K562 (cell line): ENCODE data around the gene PMP22. TPM values are rescaled to one million over a fixed set of nuclear protein-coding genes. Genes with fewer than 3 reads are reported as not detected.

Experiments
- ATAC-seq: fragments of 200-7000 bp; cut with Tn5 transposase; 3 replicates; pipeline ENCODE4 v1.9.1; 2020; ENCODE audit warnings: moderate library complexity
- BruUV-seq: library from RNA; stranded (reverse); fragments of 400-500 nt; replicated peaks from 2 replicates; lab custom pipeline; 2021; lab: Mats Ljungman, UMichigan
- CTCF ChIA-PET: fragments of 300-600 bp; formaldehyde crosslinking; extraction: SDS; loops from one replicate; lab custom pipeline; 2021; ENCODE audit warnings: low intra/inter-chr PET ratio; lab: Yijun Ruan, JAX
- POLR2A ChIA-PET: fragments of 300-600, 350-650 bp; sonication (Branson Sonifier 250); formaldehyde crosslinking; extraction: SDS; loops from one replicate; lab custom pipeline; 2021; ENCODE audit warnings: antibody characterized with exemption, inconsistent platforms; lab: Yijun Ruan, JAX
- DNase-seq, 4 experiments: peaks; one replicate each; pipeline versions ENCODE4 v3.0.0 to v3.0.0-alpha.2; 2011 to 2018; ENCODE audit warnings: low spot score in 3 of 4, mixed read lengths in 3 of 4; ENCODE audit errors: extremely low read depth in 1 of 4
- FAIRE-seq: peaks from 2 replicates; lab custom pipeline; 2011; peaks lifted over from hg19 to GRCh38; lab: Jason Lieb, UNC
- H2AFZ ChIP-seq: 2 replicates; pipeline ENCODE4 v1.6.0; 2011; ENCODE audit warnings: low read depth, low read length, control low read depth, inconsistent platforms
- H3K27ac ChIP-seq: fragments of 200-600 bp; 3 replicates; pipeline ENCODE4 v1.8.0; 2011; ENCODE audit warnings: low read depth, mild to moderate bottlenecking, control low read depth, inconsistent platforms, low read length, moderate library complexity, mixed read lengths; ENCODE audit errors: extremely low read depth
- H3K27me3 ChIP-seq, 2 experiments: fragments of 300-600 bp in 1 of 2; 2 replicates in 1 of 2; 3 replicates in 1 of 2; pipeline versions ENCODE4 v1.6.0 to v1.8.0; 2011; ENCODE audit warnings: inconsistent platforms in 2 of 2, low read length in 2 of 2, mild to moderate bottlenecking in 1 of 2, mixed read lengths in 1 of 2, moderate library complexity in 1 of 2; ENCODE audit not compliant: control insufficient read depth in 2 of 2, insufficient read depth in 2 of 2
- H3K36me3 ChIP-seq: fragments of 300-600 bp; 3 replicates; pipeline ENCODE4 v1.8.0; 2011; ENCODE audit warnings: mild to moderate bottlenecking, low read length, inconsistent platforms; ENCODE audit not compliant: control insufficient read depth, insufficient read depth
- H3K4me1 ChIP-seq, 2 experiments: fragments of 200-600 bp in 1 of 2; replicated peaks in 1 of 2; 2 replicates in 1 of 2; 3 replicates in 1 of 2; pipeline versions ENCODE4 v1.5.1 to v1.8.0; 2011; ENCODE audit warnings: inconsistent platforms in 2 of 2, low read length in 2 of 2, mild to moderate bottlenecking in 1 of 2, mixed read lengths in 1 of 2, moderate library complexity in 1 of 2; ENCODE audit not compliant: control insufficient read depth in 2 of 2, insufficient read depth in 2 of 2
- H3K4me2 ChIP-seq: 2 replicates; pipeline ENCODE4 v1.6.1; 2011; ENCODE audit warnings: low read length, control low read depth, inconsistent platforms, mixed read lengths; ENCODE audit not compliant: insufficient read depth
- H3K4me3 ChIP-seq: fragments of 200-600 bp; sonication (generic), shearing (Covaris generic); 2 replicates; pipeline ENCODE4 v1.5.1; 2016; ENCODE audit warnings: control low read depth, inconsistent platforms
- H3K79me2 ChIP-seq: fragments of 200-600 bp; 3 replicates; pipeline ENCODE4 v1.8.0; 2011; ENCODE audit warnings: low read length, inconsistent platforms; ENCODE audit not compliant: control insufficient read depth, insufficient read depth
- H3K9ac ChIP-seq, 2 experiments: 2 replicates each; pipeline versions ENCODE4 v1.6.0 to v1.6.1; 2011; ENCODE audit warnings: low read depth in 2 of 2, low read length in 2 of 2, control low read depth in 1 of 2, inconsistent platforms in 1 of 2, mild to moderate bottlenecking in 1 of 2, mixed read lengths in 1 of 2; ENCODE audit not compliant: insufficient read depth in 1 of 2
- H3K9me1 ChIP-seq: one replicate; pipeline ENCODE4 v1.6.0; 2011; ENCODE audit warnings: inconsistent platforms, mild to moderate bottlenecking, low read length, moderate library complexity; ENCODE audit not compliant: control insufficient read depth, insufficient read depth
- H3K9me3 ChIP-seq: replicated peaks from 2 replicates; pipeline ENCODE4 v1.5.1; 2011; ENCODE audit warnings: low read depth, low read length, inconsistent platforms; ENCODE audit not compliant: control insufficient read depth, insufficient read depth
- H4K20me1 ChIP-seq: replicated peaks from 2 replicates; pipeline ENCODE4 v1.6.1; 2011; ENCODE audit warnings: low read length, inconsistent platforms, mixed read lengths; ENCODE audit not compliant: control insufficient read depth, insufficient read depth
- CBFA2T2 ChIP-seq: fragments of 450-650 bp; conservative IDR thresholded peaks from 2 replicates; pipeline ENCODE4 v1.6.1; 2017; ENCODE audit warnings: mild to moderate bottlenecking
- HDAC8 ChIP-seq: fragments of 450-650 bp; IDR thresholded peaks from 2 replicates; pipeline ENCODE4 v1.6.1; 2016; ENCODE audit warnings: mild to moderate bottlenecking, missing genetic modification characterization, moderate library complexity, missing compliant biosample characterization
- MAFK ChIP-seq: IDR thresholded peaks from 2 replicates; pipeline ENCODE4 v1.6.1; 2011; ENCODE audit warnings: low read length, improper control_type of control experiment
- MLX ChIP-seq, 2 experiments: fragments of 450-650 bp in 1 of 2; sonication (generic) in 1 of 2; formaldehyde crosslinking; conservative IDR thresholded peaks; 2 replicates each; pipeline versions ENCODE4 v1.4.0 to v1.8.1; 2020 to 2022; ENCODE audit warnings: mild to moderate bottlenecking in 1 of 2, missing genetic modification reagents in 1 of 2
- NFIC ChIP-seq: fragments of 450-650 bp; IDR thresholded peaks from 2 replicates; pipeline ENCODE4 v1.6.1; 2017; ENCODE audit warnings: mild to moderate bottlenecking, inconsistent platforms
- NFIX ChIP-seq: fragments of 250-450 bp; sonication (Bioruptor Pico); IDR thresholded peaks from 2 replicates; pipeline ENCODE4 v1.4.0; 2020; ENCODE audit warnings: low read depth, mild to moderate bottlenecking, moderate library complexity
- NR2C2 ChIP-seq, 2 experiments: fragments of 200-800 bp in 1 of 2; sonication (Bioruptor generic) in 1 of 2; sonication (generic) in 1 of 2; formaldehyde crosslinking in 1 of 2; IDR thresholded peaks; 2 replicates each; pipeline versions ENCODE4 v1.6.1 to v1.8.0; 2016 to 2022; ENCODE audit warnings: mild to moderate bottlenecking in 1 of 2, missing compliant biosample characterization in 1 of 2, missing genetic modification characterization in 1 of 2, missing genetic modification reagents in 1 of 2
- POLR3A ChIP-seq: IDR thresholded peaks from 2 replicates; pipeline ENCODE4 v1.6.1; 2011; ENCODE audit warnings: borderline replicate concordance, mild to moderate bottlenecking, moderate library complexity; ENCODE audit not compliant: insufficient read length, insufficient read depth; ENCODE audit errors: extremely low read depth
- PRDM10 ChIP-seq: fragments of 450-650 bp; IDR thresholded peaks from 2 replicates; pipeline ENCODE4 v1.6.1; 2018; ENCODE audit not compliant: partially characterized antibody
- RFX1 ChIP-seq: fragments of 450-650 bp; IDR thresholded peaks from 2 replicates; pipeline ENCODE4 v1.6.1; 2016; ENCODE audit warnings: mild to moderate bottlenecking, moderate library complexity
- SMAD1 ChIP-seq: fragments of 150-350 bp; IDR thresholded peaks from 2 replicates; pipeline ENCODE4 v1.6.1; 2014; ENCODE audit warnings: low read length, low read depth; ENCODE audit not compliant: partially characterized antibody
- SMAD3 ChIP-seq: fragments of 450-650 bp; formaldehyde crosslinking; conservative IDR thresholded peaks from 2 replicates; pipeline ENCODE4 v1.4.0; 2020; ENCODE audit warnings: mild to moderate bottlenecking
- SRSF7 ChIP-seq: fragments of 200-400 bp; formaldehyde crosslinking; optimal IDR thresholded peaks from 2 replicates; pipeline ENCODE3; 2017; ENCODE audit warnings: mild to moderate bottlenecking, low read depth, low read length
- WHSC1 ChIP-seq: IDR thresholded peaks from one replicate; pipeline ENCODE4 v1.6.1; 2012; ENCODE audit warnings: low read length, control low read depth, inconsistent platforms
- YY1 ChIP-seq, 3 experiments: IDR thresholded peaks; 2 replicates each; pipeline ENCODE4 v1.6.1; 2011; ENCODE audit warnings: low read length in 2 of 3, mild to moderate bottlenecking in 2 of 3, moderate library complexity in 2 of 3, borderline replicate concordance in 1 of 3, control low read depth in 1 of 3, low read depth in 1 of 3; ENCODE audit not compliant: insufficient read depth in 3 of 3, insufficient replicate concordance in 2 of 3, control insufficient read depth in 1 of 3, insufficient read length in 1 of 3; ENCODE audit errors: extremely low read depth in 1 of 3
- ZNF589 ChIP-seq: fragments of 200-800 bp; sonication (Bioruptor generic); IDR thresholded peaks from 2 replicates; pipeline ENCODE4 v1.6.1; 2016; ENCODE audit warnings: low read depth, missing genetic modification characterization, missing compliant biosample characterization
- WGBS: fragments of 100-300 bp; shearing (Covaris generic); methylation state at CpG from one replicate; pipeline ENCODE4 v1.1.6; 2016; ENCODE audit warnings: low coverage, mixed read lengths; ENCODE audit not compliant: insufficient coverage; ENCODE audit errors: missing lambda C conversion rate; 5-methylcytosine and 5-hydroxymethylcytosine counted together
- in situ Hi-C: fragments of 300-500 bp; cut with MboI; formaldehyde crosslinking; loops from 4 replicates; pipeline ENCODE4 v1.15.0; 2018; ENCODE audit warnings: inconsistent platforms, mixed read lengths
- intact Hi-C: fragments of 100-400 bp; cut with micrococcal nuclease; formaldehyde crosslinking; loops from 2 replicates; pipeline ENCODE4 v1.14.2; 2022
- polyA plus RNA-seq, 8 experiments: library from polyadenylated mRNA; depleted of rRNA in 4 of 8; stranded (reverse) in 5 of 8; unstranded in 3 of 8; fragments of >200 nt; fragmentation: Nextera tagmentation in 2 of 8; fragmentation: Illumina TruSeq in 1 of 8; extraction: Ambion mirVana in 2 of 8; extraction: Trizol in 1 of 8; gene quantifications; 2 replicates each; pipeline versions ENCODE4 v1.2.1 to v1.2.3, GENCODE V29; 2011 to 2014; ENCODE audit warnings: inconsistent platforms in 1 of 8, missing spikeins in 1 of 8
- total RNA-seq, 7 experiments: library from RNA; depleted of rRNA in 6 of 7; stranded (reverse); fragments of >200 nt in 6 of 7; fragmentation: Illumina TruSeq in 2 of 7; extraction: Trizol in 2 of 7; gene quantifications; 2 replicates each; pipeline versions ENCODE4 v1.2.1 to v1.2.3, GENCODE V29; 2011 to 2021; ENCODE audit warnings: low replicate concordance in 1 of 7

PMP22 gene
- total and polyA plus RNA-seq, 9 of the 15 experiments (the other 6 are each of a cell fraction or from before 2014, with no cell fraction given), result 12.6 to 62.3 (median 25.8) TPM

- no peak for FAIRE-seq
- in situ Hi-C loops, result no loop called here
- intact Hi-C loops, result no loop called here
- TF ChIP-seq SRSF7 (no peak), NR2C2 (CRISPR knock-in tag; IDR thresholded peaks at IDR 0.05) (no peak), NR2C2 (tag; IDR thresholded peaks at IDR 0.05) (peak; percentile 39; the same call in 1 of the 2 replicates), PRDM10 (no peak), SMAD3 (CRISPR knock-in tag) (no peak), HDAC8 (no peak), NFIX (peak; percentile 58), CBFA2T2 (no peak), MAFK (no peak), RFX1 (peak; percentile 40; the same call in 1 of the 2 replicates), WHSC1 (no peak), MLX (CRISPR knock-in tag; conservative IDR thresholded peaks at IDR 0.05) (no peak), POLR3A (no peak), YY1 (IDR thresholded peaks at IDR 0.05; ENCODE audit: borderline replicate concordance in 1 of 3, control insufficient read depth in 1 of 3, extremely low read depth in 1 of 3, insufficient read depth in 3 of 3, insufficient read length in 1 of 3, insufficient replicate concordance in 2 of 3, low read depth in 1 of 3, low read length in 2 of 3) (peak; percentile 36 to 80 (median 38)), NFIC (peak; percentile 93), SMAD1 (peak; percentile 45), ZNF589 (CRISPR knock-in tag) (0 out of 2 replicates have a peak, but pooled peaks have one; percentile 24)
Observed at GRCh38 chr17:15289285-15290183, 24.4 kb upstream of the PMP22 start.

More at GRCh38 chr17:15289285-15290183, 24.4 kb upstream of the PMP22 start:
- H3K4me2 ChIP-seq, result peak overlapping the region; percentile 53; the same call in 1 of the 2 replicates
- no peaks in the 10 kb centered on the region for H3K9me1 ChIP-seq
- no peak overlapping the region for H3K4me3 ChIP-seq
- no peaks in the 10 kb centered on the region for H3K36me3 ChIP-seq
- 27% methylated on average over 18 of the region's 22 CpGs for WGBS
- H3K27ac ChIP-seq, result no peak overlapping the region
- no TSS peak for BruUV-seq
- peak in 3 of 4 experiments; percentile 12 to 21 (median 13) for DNase-seq
- no peaks in the 10 kb centered on the region for H4K20me1 ChIP-seq
- no peaks in the 10 kb centered on the region for H3K79me2 ChIP-seq
- no peaks in the 10 kb centered on the region for H3K9me3 ChIP-seq
- ChIA-PET POLR2A (no interaction called here), CTCF (no interaction called here)
- H2AFZ ChIP-seq, result peak overlapping the region; percentile 89
- H3K9ac ChIP-seq, result no peak overlapping the region
- H3K27me3 ChIP-seq, result no peaks in the 10 kb centered on the region
- ATAC-seq, result no peak
- H3K4me1 ChIP-seq, result peaks cover 0 to 6% of the 10 kb centered on the region in 2 experiments; a peak in 2 of 5 replicates
